CD4-positive, alpha-beta T cell (primary cell): Measurements from ENCODE around the gene ACADSB. TPM values are rescaled to one million over a fixed set of nuclear protein-coding genes. Genes with fewer than 3 reads are reported as not detected.

Experiments
- ATAC-seq: fragments of 200-7000 bp; cut with Tn5 transposase; one replicate; pipeline ENCODE4 v1.10.0; 2022; ENCODE audit warnings: mild to moderate bottlenecking; ENCODE audit not compliant: poor library complexity
- CTCF ChIA-PET: fragments of 350-600 bp; sonication (Branson Sonifier 250); formaldehyde crosslinking; loops from one replicate; lab custom pipeline; 2021; ENCODE audit warnings: antibody characterized with exemption, inconsistent platforms; lab: Charles Lee
- POLR2A ChIA-PET: fragments of 350-600 bp; sonication (Branson Sonifier 250); formaldehyde crosslinking; loops from one replicate; lab custom pipeline; 2021; ENCODE audit warnings: antibody characterized with exemption, inconsistent platforms; lab: Charles Lee
- DNase-seq, 14 experiments: peaks; one replicate each; pipeline ENCODE4 v3.0.0-alpha.2; 2013 to 2020; ENCODE audit warnings: mixed read lengths in 2 of 14
- H3K27ac ChIP-seq, 2 donors: one replicate each; pipeline versions ENCODE4 v1.5.1 to v1.7.0; 2013; ENCODE audit warnings: low read length in 2 of 2, low read depth in 1 of 2, mild to moderate bottlenecking in 1 of 2
- H3K27me3 ChIP-seq, 2 experiments: 1 replicate in 1 of 2; 2 replicates in 1 of 2; pipeline versions ENCODE4 v1.6.1 to v1.7.0; 2013; ENCODE audit warnings: low read length in 2 of 2, control low read depth in 1 of 2, mild to moderate bottlenecking in 1 of 2, moderate library complexity in 1 of 2; ENCODE audit not compliant: insufficient read depth in 2 of 2, control insufficient read depth in 1 of 2
- H3K36me3 ChIP-seq: one replicate; pipeline ENCODE4 v1.6.1; 2013; ENCODE audit warnings: low read length, control low read depth; ENCODE audit not compliant: insufficient read depth
- H3K4me1 ChIP-seq: one replicate; pipeline ENCODE4 v1.6.1; 2013; ENCODE audit warnings: low read length, control low read depth; ENCODE audit not compliant: insufficient read depth
- H3K4me3 ChIP-seq: one replicate; pipeline ENCODE4 v1.5.1; 2013; ENCODE audit warnings: mild to moderate bottlenecking, low read length, moderate library complexity
- H3K9me3 ChIP-seq, 2 experiments: 1 replicate in 1 of 2; 2 replicates in 1 of 2; pipeline versions ENCODE4 v1.6.1 to v1.7.0; 2013; ENCODE audit warnings: low read length in 2 of 2, mild to moderate bottlenecking in 2 of 2, control low read depth in 1 of 2, moderate library complexity in 1 of 2; ENCODE audit not compliant: control insufficient read depth in 1 of 2, insufficient read depth in 1 of 2
- H3K27ac Mint-ChIP-seq: one replicate; pipeline ENCODE4 v1.8.0; 2020; ENCODE audit warnings: mixed read lengths
- H3K27me3 Mint-ChIP-seq: one replicate; pipeline ENCODE4 v1.8.0; 2021; ENCODE audit warnings: mixed read lengths
- H3K36me3 Mint-ChIP-seq: one replicate; pipeline ENCODE4 v1.8.0; 2021; ENCODE audit warnings: low read depth, mixed read lengths
- H3K4me1 Mint-ChIP-seq: one replicate; pipeline ENCODE4 v1.8.0; 2021; ENCODE audit warnings: low read depth, mixed read lengths
- H3K4me3 Mint-ChIP-seq: one replicate; pipeline ENCODE4 v1.8.0; 2020; ENCODE audit warnings: mild to moderate bottlenecking, mixed read lengths
- H3K9me3 Mint-ChIP-seq: one replicate; pipeline ENCODE4 v1.8.0; 2020; ENCODE audit warnings: mixed read lengths
- intact Hi-C, 2 experiments: fragments of 100-400 bp; cut with DNase I in 1 of 2; cut with micrococcal nuclease in 1 of 2; formaldehyde crosslinking; loops; one replicate each; pipeline versions ENCODE4 v1.15.1 to v1.9.0; 2023 to 2025; cut with DNase I, micrococcal nuclease
- total RNA-seq, 174 experiments: library from RNA in 2 of 174; stranded (reverse) in 2 of 174; gene quantifications; one replicate each; pipeline ENCODE4 v1.2.3 and lab custom pipeline; 2021 to 2026
- TF ChIP-seq, protein P1 (sequence below): fragments of 200-600 bp; IDR thresholded peaks from one replicate; pipeline ENCODE4 v1.8.0; 2022; ENCODE audit warnings: antibody characterized with exemption, mild to moderate bottlenecking

ACADSB gene
- total RNA-seq, 2 experiments from 2014 or later: 16.6 to 17.9 TPM

DNA sequence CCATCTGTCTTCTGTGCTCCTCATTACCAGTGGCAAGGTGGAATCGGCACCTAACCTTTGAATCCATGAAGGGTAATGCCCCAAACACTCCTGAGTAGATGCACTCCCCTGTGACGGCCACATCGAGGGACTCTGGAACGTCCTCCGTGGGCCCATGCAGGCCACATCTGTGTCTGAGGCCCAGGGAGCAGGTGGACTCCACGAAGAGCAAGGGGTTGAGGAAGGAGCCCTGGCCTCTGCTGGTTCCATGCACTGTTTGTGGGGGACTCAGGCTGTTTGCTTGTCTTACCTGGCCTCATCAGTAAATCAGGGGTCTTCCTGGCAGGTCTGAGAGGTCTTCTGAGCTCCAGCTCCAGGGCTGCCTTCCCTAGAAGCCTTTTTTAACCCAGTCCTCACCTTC is 64.4 kb downstream of the ACADSB start:
- H3K27me3 Mint-ChIP-seq: peaks cover 40% of the 10 kb centered on the region
- H3K36me3 ChIP-seq: no peaks in the 10 kb centered on the region
- H3K9me3 Mint-ChIP-seq: peaks cover 2% of the 10 kb centered on the region
- H3K4me3 Mint-ChIP-seq: no peak overlapping the region
- intact Hi-C loops: no loop called here
- CTCF ChIA-PET: no interaction called here
- DNase-seq (no peak), ATAC-seq (no peak)
- no peaks in the 10 kb centered on the region for H3K36me3 Mint-ChIP-seq
- no peaks in the 10 kb centered on the region for H3K4me1 Mint-ChIP-seq
- H3K27me3 ChIP-seq: peaks cover 6 to 9% of the 10 kb centered on the region in 2 experiments
- no peaks in the 10 kb centered on the region for H3K9me3 ChIP-seq
- POLR2A ChIA-PET: no interaction called here
- H3K27ac Mint-ChIP-seq: no peak overlapping the region
- no peak overlapping the region for H3K4me3 ChIP-seq
- TF ChIP-seq, protein P1, sequence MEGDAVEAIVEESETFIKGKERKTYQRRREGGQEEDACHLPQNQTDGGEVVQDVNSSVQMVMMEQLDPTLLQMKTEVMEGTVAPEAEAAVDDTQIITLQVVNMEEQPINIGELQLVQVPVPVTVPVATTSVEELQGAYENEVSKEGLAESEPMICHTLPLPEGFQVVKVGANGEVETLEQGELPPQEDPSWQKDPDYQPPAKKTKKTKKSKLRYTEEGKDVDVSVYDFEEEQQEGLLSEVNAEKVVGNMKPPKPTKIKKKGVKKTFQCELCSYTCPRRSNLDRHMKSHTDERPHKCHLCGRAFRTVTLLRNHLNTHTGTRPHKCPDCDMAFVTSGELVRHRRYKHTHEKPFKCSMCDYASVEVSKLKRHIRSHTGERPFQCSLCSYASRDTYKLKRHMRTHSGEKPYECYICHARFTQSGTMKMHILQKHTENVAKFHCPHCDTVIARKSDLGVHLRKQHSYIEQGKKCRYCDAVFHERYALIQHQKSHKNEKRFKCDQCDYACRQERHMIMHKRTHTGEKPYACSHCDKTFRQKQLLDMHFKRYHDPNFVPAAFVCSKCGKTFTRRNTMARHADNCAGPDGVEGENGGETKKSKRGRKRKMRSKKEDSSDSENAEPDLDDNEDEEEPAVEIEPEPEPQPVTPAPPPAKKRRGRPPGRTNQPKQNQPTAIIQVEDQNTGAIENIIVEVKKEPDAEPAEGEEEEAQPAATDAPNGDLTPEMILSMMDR: no peak
- H3K27ac ChIP-seq: no peak overlapping the region
- no peaks in the 10 kb centered on the region for H3K4me1 ChIP-seq

DNA sequence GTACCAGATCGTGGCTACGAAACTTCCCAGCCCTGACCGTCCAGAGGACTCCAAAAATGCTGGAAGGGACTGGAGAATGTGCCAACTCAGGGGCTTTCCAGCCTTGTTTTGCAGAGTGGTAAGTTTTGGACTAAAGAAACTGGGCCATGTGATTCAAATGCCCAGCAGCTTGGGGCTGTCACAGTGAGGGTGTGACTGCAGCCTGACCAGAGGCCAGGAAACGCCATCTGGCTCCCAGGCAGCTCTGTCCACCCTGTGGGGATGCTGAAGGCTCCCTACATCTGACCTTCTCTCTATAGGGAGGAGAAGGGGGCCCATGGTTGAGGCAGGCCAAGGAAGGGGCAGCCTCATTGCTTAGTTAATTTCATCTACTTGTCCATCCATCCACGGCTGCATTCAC is 65.4 kb downstream of the ACADSB start:
- no peak overlapping the region for H3K27ac Mint-ChIP-seq
- ATAC-seq: no peak
- H3K36me3 Mint-ChIP-seq: no peaks in the 10 kb centered on the region

DNA sequence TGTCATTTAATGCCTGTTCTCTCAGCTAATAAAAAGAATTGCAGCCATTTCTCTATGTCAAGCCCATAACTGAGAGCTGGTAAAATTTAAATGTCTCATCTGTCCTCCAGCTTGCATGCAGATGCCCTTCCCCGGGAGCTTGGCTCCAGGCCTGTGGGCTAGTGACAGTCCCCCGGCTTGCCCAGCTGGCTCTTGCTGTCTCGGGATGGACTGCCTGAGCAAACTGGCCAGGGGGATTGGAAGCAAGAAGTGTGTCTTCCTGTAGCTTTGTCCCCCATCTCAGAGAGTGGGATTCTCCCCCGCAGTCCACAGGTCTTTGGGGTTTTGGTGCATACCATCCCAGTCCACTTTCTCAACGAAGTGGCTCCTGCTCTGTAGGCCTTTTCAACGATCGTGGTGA is 73.1 kb downstream of the ACADSB start:
- Mint-ChIP-seq H3K4me3 (no peak overlapping the region), H3K27ac (no peak overlapping the region), H3K9me3 (no peaks in the 10 kb centered on the region), H3K36me3 (no peaks in the 10 kb centered on the region), H3K27me3 (peaks cover 37% of the 10 kb centered on the region), H3K4me1 (no peaks in the 10 kb centered on the region)
- Histone ChIP-seq H3K27ac (no peak overlapping the region), H3K4me3 (no peak overlapping the region), H3K9me3 (no peaks in the 10 kb centered on the region), H3K36me3 (no peaks in the 10 kb centered on the region), H3K4me1 (no peaks in the 10 kb centered on the region), H3K27me3 (peaks cover 3 to 15% of the 10 kb centered on the region in 2 experiments)
- TF ChIP-seq, protein P1: no peak
- ChIA-PET POLR2A (interaction anchor here (0.7 kb wide), 1 partner anchor 67 kb away, joined by 3 read pairs; no protein-coding TSS in a partner anchor), CTCF (no interaction called here)
- no peak for DNase-seq
- no peak for ATAC-seq
- intact Hi-C loops: no loop called here

More for the DNA sequence above, 65.4 kb downstream of the ACADSB start:
- Histone ChIP-seq H3K4me1 (no peaks in the 10 kb centered on the region), H3K36me3 (no peaks in the 10 kb centered on the region), H3K9me3 (no peaks in the 10 kb centered on the region), H3K27ac (no peak overlapping the region), H3K4me3 (no peak overlapping the region), H3K27me3 (peaks cover 3 to 8% of the 10 kb centered on the region in 2 experiments)
- TF ChIP-seq, protein P1: no peak
- DNase-seq: no peak
- POLR2A ChIA-PET: no interaction called here
- intact Hi-C loops: no loop called here
- Mint-ChIP-seq H3K4me1 (no peaks in the 10 kb centered on the region), H3K27me3 (peaks cover 35% of the 10 kb centered on the region), H3K4me3 (no peak overlapping the region), H3K9me3 (peaks cover 2% of the 10 kb centered on the region)
- CTCF ChIA-PET: no interaction called here
